Activated CD4-positive, alpha-beta T cell treated with anti-CD3 and anti-CD28 coated beads, Interleukin-2, Interleukin-6, amounts not matched to agents 100 ng/mL and 50 ng/mL, durations not matched to agents 16 hours and 8 hours (primary cell): Measurements from ENCODE around the gene ENO3.

Source experiments
- DNase-seq: peaks from one replicate; pipeline ENCODE4 v3.0.0-alpha.2; 2020

Gene ENO3

GRCh38 chr17:4951486-4951885 is 567 bp downstream of the ENO3 start:
- DNase-seq, result no peak

GRCh38 chr17:4953451-4953961 is 2.6 kb downstream of the ENO3 start:
- DNase-seq, result no peak

GRCh38 chr17:4955091-4955490 is 4.2 kb downstream of the ENO3 start:
- no peak for DNase-seq

GRCh38 chr17:4956493-4957061 is 5.7 kb downstream of the ENO3 start:
- DNase-seq, result peak; percentile 44

- no peak for DNase-seq
These were observed 7.2 kb downstream of the ENO3 start for GRCh38 chr17:4958102-4958501.

GRCh38 chr17:4959261-4959965 is 8.5 kb downstream of the ENO3 start:
- DNase-seq, result no peak

- no peak for DNase-seq
These were observed 9.5 kb downstream of the ENO3 start for GRCh38 chr17:4960279-4960922.

- no peak for DNase-seq
These were observed 14.5 kb downstream of the ENO3 start for GRCh38 chr17:4965311-4965986.

GRCh38 chr17:4966844-4967538 is 16.1 kb downstream of the ENO3 start:
- DNase-seq, result peak; percentile 98

GRCh38 chr17:4967539-4968485 is 16.9 kb downstream of the ENO3 start, which contains the start of gene SPAG7:
Gene SPAG7, minus strand, starts transcription at chr17:4967817. Its CDS starts 13 bp downstream, at chr17:4967804.
- peak; percentile 96 for DNase-seq

- DNase-seq, result peak; percentile 38
These were observed 17.6 kb downstream of the ENO3 start for GRCh38 chr17:4968486-4969046.

GRCh38 chr17:4969047-4969550 is 18.2 kb downstream of the ENO3 start:
- peak; percentile 85 for DNase-seq

GRCh38 chr17:4969551-4970173 is 18.7 kb downstream of the ENO3 start:
- DNase-seq, result peak; percentile 21

GRCh38 chr17:4970273-4970672 is 19.4 kb downstream of the ENO3 start:
- no peak for DNase-seq

- no peak for DNase-seq
These were observed 20.9 kb downstream of the ENO3 start for GRCh38 chr17:4971826-4972225.

GRCh38 chr17:4972322-4972721 is 21.4 kb downstream of the ENO3 start:
- DNase-seq, result no peak

- DNase-seq, result no peak
These were observed 21.8 kb downstream of the ENO3 start for GRCh38 chr17:4972752-4973151.

- no peak for DNase-seq
These were observed 22.6 kb downstream of the ENO3 start for GRCh38 chr17:4973256-4974114.

GRCh38 chr17:4974115-4974670 is 23.3 kb downstream of the ENO3 start:
- no peak for DNase-seq
